ENCODE measurements around the gene HID1. TPM values are rescaled to one million over a fixed set of nuclear protein-coding genes. Genes with fewer than 3 reads are reported as not detected.

HID1 gene
- polyA plus RNA-seq, result 5.6 and 10.2 TPM in 2 replicates

GRCh38 chr17:74972107-74972972 is at the start of gene HID1:
Gene HID1 (minus strand): TSS chr17:74972759. CDS start chr17:74972656, 103 bp downstream.

DNA sequence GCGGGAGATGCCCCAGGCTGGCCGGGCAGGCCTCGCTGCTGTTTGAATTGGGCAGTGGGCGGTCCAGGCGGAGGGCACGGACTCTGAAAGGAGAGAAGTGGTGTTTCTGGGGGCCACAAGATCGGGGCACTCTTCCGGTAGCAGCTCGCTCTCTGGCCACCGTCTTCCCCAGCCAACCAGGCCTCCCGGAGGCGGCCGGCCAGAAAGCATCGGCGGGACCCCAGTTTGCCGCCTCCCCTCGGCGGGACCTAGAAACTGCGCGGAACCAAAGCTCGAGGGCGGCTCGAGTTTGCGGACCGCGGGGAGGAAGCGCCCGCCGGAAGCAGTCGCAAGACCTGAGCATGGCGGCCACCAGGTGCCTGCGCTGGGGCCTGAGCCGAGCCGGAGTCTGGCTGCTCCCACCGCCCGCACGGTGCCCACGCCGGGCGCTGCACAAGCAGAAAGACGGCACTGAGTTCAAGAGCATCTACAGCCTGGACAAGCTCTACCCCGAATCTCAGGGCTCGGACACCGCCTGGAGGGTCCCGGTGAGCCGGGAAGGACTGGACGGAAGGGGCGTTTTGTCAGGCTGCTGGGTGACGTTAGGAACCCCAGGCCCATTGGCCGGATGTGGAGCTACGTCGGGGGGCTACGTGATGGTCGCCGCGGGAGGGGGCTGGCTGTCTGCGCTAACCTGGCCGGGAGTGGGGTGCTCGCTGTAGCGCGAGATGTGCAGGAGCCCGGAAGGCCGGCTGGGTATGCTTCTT is 40.0 kb upstream of the HID1 start, which contains the start of gene MRPL58:
Gene MRPL58, plus strand, starts transcription at position 325 of the 746 bp plus-strand sequence. Its CDS starts 17 bp downstream, at position 342.

GRCh38 chr17:74987418-74987908 is 14.9 kb upstream of the HID1 start, which contains the start of gene CDR2L:
Gene CDR2L (plus strand): TSS chr17:74987632. CDS start chr17:74988044, 412 bp downstream.

GRCh38 chr17:74935585-74936469 is 36.7 kb downstream of the HID1 start, which contains the start of gene OTOP3:
Gene OTOP3 (plus strand): TSS chr17:74935898. CDS start chr17:74935922, 24 bp downstream.

GRCh38 chr17:74924250-74924948 is 48.2 kb downstream of the HID1 start, which contains the start of gene OTOP2:
Gene OTOP2 (plus strand): TSS chr17:74924273. CDS start chr17:74924633, 360 bp downstream.

DNA sequence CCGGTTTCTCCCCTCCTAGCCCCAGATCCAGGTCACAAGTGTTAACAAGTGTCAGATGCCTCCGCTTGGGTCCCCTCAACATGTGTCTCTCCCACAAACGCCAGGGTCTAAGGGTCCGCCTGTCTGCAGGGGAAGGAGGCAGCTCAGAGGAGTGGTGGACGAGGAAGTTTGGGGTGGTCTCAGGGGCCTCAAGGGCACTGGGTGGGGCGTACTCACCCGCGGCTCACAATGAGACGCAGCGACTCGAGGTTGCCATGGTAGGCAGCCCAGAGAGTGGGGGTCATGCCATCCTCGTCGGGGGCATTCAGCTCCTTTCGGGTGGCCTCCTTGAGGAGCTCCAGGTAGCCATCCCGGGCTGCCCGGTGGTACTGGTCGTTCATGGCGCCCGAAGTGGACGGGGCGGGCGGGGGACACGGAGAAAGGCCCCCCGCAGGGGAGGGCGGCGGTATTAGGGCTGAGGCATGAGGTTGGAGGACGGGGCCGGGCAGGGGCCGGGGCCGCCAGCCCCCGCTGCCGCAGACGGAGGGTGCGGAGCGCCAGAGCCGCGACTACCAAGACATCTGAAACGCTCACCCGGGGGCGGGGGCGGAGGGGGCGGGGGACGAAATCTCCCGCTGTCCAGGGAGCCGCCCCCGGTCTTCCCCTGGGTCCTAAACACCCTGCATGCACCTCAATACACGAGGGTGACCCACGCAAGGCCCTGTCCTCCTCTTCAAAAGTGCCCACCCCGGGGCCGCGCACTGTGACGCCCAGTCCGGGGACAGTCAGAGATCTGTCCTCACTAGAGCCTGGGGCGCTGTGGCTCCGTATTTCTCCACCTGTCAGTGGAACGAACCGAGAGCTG is 49.6 kb downstream of the HID1 start, which contains the start of gene USH1G:
Gene USH1G, minus strand, starts transcription at position 562 of the 844 bp plus-strand sequence. Its CDS starts 182 bp downstream, at position 380.

Other genes with a start within 250 kb of the HID1 start
- 0.57 TPM in 1 of 2 replicates, not detected in the other for gene RAB37, start 235.5 kb downstream of the HID1 start, polyA plus RNA-seq
- gene NHERF1, start 224.1 kb downstream of the HID1 start, polyA plus RNA-seq, result 4.9 and 9.5 TPM in 2 replicates
- 6.0 and 6.2 TPM in 2 replicates for gene NAT9, start 196.4 kb downstream of the HID1 start, polyA plus RNA-seq
- 0.59 and 0.74 TPM in 2 replicates for gene GRIN2C, start 112.9 kb downstream of the HID1 start, polyA plus RNA-seq
- 0.25 TPM in 1 of 2 replicates, not detected in the other for gene FDXR, start 99.8 kb downstream of the HID1 start, polyA plus RNA-seq
- 5.1 and 6.8 TPM in 2 replicates for gene FADS6, start 79.1 kb downstream of the HID1 start, polyA plus RNA-seq
- gene USH1G, start 49.5 kb downstream of the HID1 start, polyA plus RNA-seq, result not detected in 2 replicates
- 0.27 TPM in 1 of 2 replicates, not detected in the other for gene OTOP2, start 48.5 kb downstream of the HID1 start, polyA plus RNA-seq
- not detected in 2 replicates for gene OTOP3, start 36.9 kb downstream of the HID1 start, polyA plus RNA-seq
- gene CDR2L, start 14.9 kb upstream of the HID1 start, polyA plus RNA-seq, result 7.2 and 13.0 TPM in 2 replicates
- 26.4 and 34.8 TPM in 2 replicates for gene MRPL58, start 39.9 kb upstream of the HID1 start, polyA plus RNA-seq
- gene ATP5PD, start 74.2 kb upstream of the HID1 start, polyA plus RNA-seq, result 1,868 and 2,230 TPM in 2 replicates
- 22.1 and 31.1 TPM in 2 replicates for gene KCTD2, start 74.5 kb upstream of the HID1 start, polyA plus RNA-seq
- not detected in 2 replicates for gene SLC16A5, start 115.2 kb upstream of the HID1 start, polyA plus RNA-seq
- 1.4 and 2.4 TPM in 2 replicates for gene ARMC7, start 137.2 kb upstream of the HID1 start, polyA plus RNA-seq
- 4.3 and 4.7 TPM in 2 replicates for gene NT5C, start 159.0 kb upstream of the HID1 start, polyA plus RNA-seq
- 49.1 and 67.8 TPM in 2 replicates for gene JPT1, start 181.8 kb upstream of the HID1 start, polyA plus RNA-seq
- gene SUMO2, start 210.2 kb upstream of the HID1 start, polyA plus RNA-seq, result 301 and 548 TPM in 2 replicates
- gene NUP85, start 232.9 kb upstream of the HID1 start, polyA plus RNA-seq, result 11.8 and 23.0 TPM in 2 replicates